HG03439 (cell line): ENCODE data around the gene AGBL3.

Experiments
- ATAC-seq: cut with Tn5 transposase; IDR thresholded peaks from one replicate; pipeline ENCODE4 v1.9.1; 2021; ENCODE audit warnings: mild to moderate bottlenecking, moderate library complexity; ENCODE audit not compliant: unreplicated experiment

AGBL3 gene

DNA sequence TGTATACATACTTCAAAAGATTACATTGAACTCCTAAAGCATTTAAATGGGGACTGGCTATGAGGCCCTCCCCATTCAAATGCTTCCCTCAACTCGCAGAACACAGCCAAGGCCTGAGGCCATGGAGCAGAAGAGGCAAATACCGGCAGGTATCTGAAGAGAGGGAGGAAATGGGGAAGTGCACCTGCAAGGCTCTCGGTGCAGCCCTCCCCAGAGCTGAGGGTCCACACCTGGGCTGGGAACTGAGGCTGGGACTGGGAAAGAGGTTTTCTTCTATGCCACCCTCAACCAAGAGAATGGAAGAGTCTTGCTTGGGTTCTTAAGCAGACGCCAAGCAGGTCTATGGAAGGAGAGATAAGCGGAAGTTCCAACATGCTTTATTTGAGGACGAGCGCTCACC is 197.2 kb downstream of the AGBL3 start:
- ATAC-seq, result no peak

DNA sequence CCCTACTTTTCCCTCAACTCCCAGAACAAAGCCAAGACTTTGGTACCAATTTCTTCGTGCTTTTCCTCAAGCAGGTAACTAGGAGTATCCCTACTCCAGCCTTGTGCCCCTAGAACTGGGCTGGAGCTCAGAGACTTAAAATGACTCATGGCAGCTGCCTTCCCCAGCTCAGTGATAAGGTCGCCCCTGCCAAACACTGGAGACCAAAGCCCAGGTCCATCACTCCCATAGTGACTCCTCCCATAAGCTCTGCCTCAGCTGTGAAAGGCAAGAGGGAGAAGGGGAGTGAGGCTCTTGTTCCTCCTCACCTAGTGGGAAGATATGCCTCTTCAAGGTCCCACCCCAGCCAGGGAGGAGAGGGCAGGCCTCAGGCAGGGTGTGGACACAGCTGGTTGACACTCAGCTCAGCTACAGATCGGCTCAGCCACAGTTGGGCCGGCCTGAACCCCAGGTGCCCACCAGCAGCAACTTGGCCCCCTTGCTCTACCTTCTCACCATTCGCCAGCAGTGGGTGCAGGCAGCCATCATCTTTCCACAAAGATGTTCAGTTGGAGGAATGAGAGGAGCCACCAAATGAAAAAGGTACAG is 198.0 kb downstream of the AGBL3 start:
- ATAC-seq, result no peak
